Hepatocyte (in vitro differentiated cells): ENCODE measurements around the gene RGS19. TPM values are rescaled to one million over a fixed set of nuclear protein-coding genes. Genes with fewer than 3 reads are reported as not detected.

Experiments used
- DNase-seq: peaks from one replicate; pipeline ENCODE4 v3.0.0-alpha.2; 2016; ENCODE audit warnings: low spot score
- H2AFZ ChIP-seq: fragments of 200-600 bp; sonication (generic); 2 replicates; pipeline ENCODE4 v1.6.0; 2016; ENCODE audit warnings: antibody characterized with exemption, mild to moderate bottlenecking
- H3K27ac ChIP-seq: fragments of 200-600 bp; sonication (generic); 2 replicates; pipeline ENCODE4 v1.5.1; 2016; ENCODE audit warnings: mild to moderate bottlenecking
- H3K27me3 ChIP-seq: fragments of 200-600 bp; sonication (generic); 2 replicates; pipeline ENCODE4 v1.6.1; 2016
- H3K36me3 ChIP-seq: fragments of 200-600 bp; sonication (generic); replicated peaks from 2 replicates; pipeline ENCODE4 v1.5.1; 2016; ENCODE audit warnings: low read depth; ENCODE audit not compliant: insufficient read depth
- H3K4me1 ChIP-seq: fragments of 200-600 bp; sonication (generic); 2 replicates; pipeline ENCODE4 v1.5.1; 2016; ENCODE audit warnings: mild to moderate bottlenecking, moderate library complexity; ENCODE audit not compliant: insufficient read depth
- H3K4me2 ChIP-seq: fragments of 200-600 bp; sonication (generic); 2 replicates; pipeline ENCODE4 v1.6.0; 2016
- H3K4me3 ChIP-seq: fragments of 200-600 bp; sonication (generic); 2 replicates; pipeline ENCODE4 v1.5.1; 2016; ENCODE audit warnings: mild to moderate bottlenecking
- H3K79me2 ChIP-seq: fragments of 200-600 bp; sonication (generic); 2 replicates; pipeline ENCODE4 v1.6.0; 2017; ENCODE audit warnings: mild to moderate bottlenecking
- H3K9me2 ChIP-seq: fragments of 200-600 bp; sonication (generic); replicated peaks from 2 replicates; pipeline ENCODE4 v1.6.0; 2017; ENCODE audit warnings: mild to moderate bottlenecking; ENCODE audit not compliant: insufficient read depth
- H3K9me3 ChIP-seq: fragments of 200-600 bp; sonication (generic); 2 replicates; pipeline ENCODE4 v1.5.1; 2016; ENCODE audit warnings: low read depth, mild to moderate bottlenecking
- H4K20me1 ChIP-seq: fragments of 200-600 bp; sonication (generic); 2 replicates; pipeline ENCODE4 v1.6.0; 2016; ENCODE audit warnings: mild to moderate bottlenecking; ENCODE audit not compliant: insufficient read depth, poor library complexity, severe bottlenecking
- EZH2 ChIP-seq: fragments of 200-600 bp; sonication (generic); IDR thresholded peaks from 2 replicates; pipeline ENCODE4 v1.6.1; 2016; ENCODE audit warnings: antibody characterized with exemption, mild to moderate bottlenecking, borderline replicate concordance
- EZH2phosphoT487 ChIP-seq: fragments of 200-600 bp; sonication (generic); IDR thresholded peaks from one replicate; pipeline ENCODE4 v1.6.1; 2018; ENCODE audit warnings: antibody characterized with exemption, mild to moderate bottlenecking, low read depth, moderate library complexity; ENCODE audit not compliant: unreplicated experiment, severe bottlenecking
- WGBS: methylation state at CpG from one replicate; pipeline ENCODE4 v1.1.6; 2016; ENCODE audit warnings: low lambda C conversion rate; ENCODE audit errors: missing lambda C conversion rate; 5-methylcytosine and 5-hydroxymethylcytosine counted together
- polyA plus RNA-seq: library from polyadenylated mRNA; unstranded; fragments of >200 nt; fragmentation: Nextera tagmentation; extraction: Ambion mirVana; gene quantifications from 2 replicates; pipeline ENCODE4 v1.2.1, GENCODE V29; 2016
- total RNA-seq: library from RNA; depleted of rRNA; stranded (reverse); fragments of >200 nt; gene quantifications from 2 replicates; pipeline ENCODE4 v1.2.3, GENCODE V29; 2014
- TF ChIP-seq, protein P1 (sequence below): fragments of 200-600 bp; sonication (generic); IDR thresholded peaks from 2 replicates; pipeline ENCODE4 v1.5.1; 2016; ENCODE audit warnings: antibody characterized with exemption, mild to moderate bottlenecking; ENCODE audit not compliant: poor library complexity

The RGS19 gene
- total and polyA plus RNA-seq, 2 experiments from 2014 or later: 8.8 to 10.9 TPM

DNA sequence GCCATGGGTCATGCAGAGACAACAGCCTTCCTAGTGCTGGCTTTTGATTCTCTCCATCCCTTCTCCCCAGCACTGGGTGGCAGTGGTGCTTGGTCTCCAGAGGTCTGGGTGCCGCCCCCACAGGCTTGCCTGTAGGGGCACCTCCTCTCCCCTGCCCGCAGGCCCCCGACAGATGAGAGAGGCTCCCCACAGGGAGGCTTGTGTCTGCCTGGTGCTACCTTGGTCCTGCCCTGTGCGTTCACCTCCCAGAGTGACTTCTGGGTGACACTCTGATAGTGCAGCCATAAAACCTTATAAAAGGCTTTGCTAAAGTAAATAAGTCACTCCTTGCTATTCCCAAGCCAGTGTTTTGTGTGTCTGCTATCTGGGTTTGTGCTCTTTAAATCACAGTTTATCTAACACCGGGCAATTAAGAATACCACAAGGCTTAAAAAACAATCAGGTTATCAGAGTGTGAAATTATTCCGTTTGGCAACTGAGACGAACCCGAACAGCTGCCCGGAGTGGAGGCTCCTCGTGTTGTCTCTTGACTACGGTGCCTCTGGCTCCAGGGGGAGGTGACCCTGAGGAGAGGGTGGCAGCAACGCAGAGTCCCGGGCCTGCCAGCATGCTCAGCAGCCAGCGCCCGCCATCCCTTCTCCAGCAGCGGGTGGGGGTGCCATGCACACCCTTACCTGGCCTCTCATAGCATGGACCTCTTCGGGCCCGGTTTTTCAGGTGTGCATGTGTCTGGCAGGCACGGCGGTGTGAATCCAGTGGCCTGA, 48.8 kb downstream of the RGS19 start:
- H3K27me3 ChIP-seq: no peaks in the 10 kb centered on the region
- DNase-seq: peak; percentile 54
- H3K9me3 ChIP-seq: no peaks in the 10 kb centered on the region
- H3K4me2 ChIP-seq: no peak overlapping the region
- no peak overlapping the region for H3K4me3 ChIP-seq
- H4K20me1 ChIP-seq: peaks cover 20% of the 10 kb centered on the region
- no peak overlapping the region for H3K27ac ChIP-seq
- no peaks in the 10 kb centered on the region for H3K4me1 ChIP-seq
- peak overlapping the region; percentile 43 for H2AFZ ChIP-seq
- no peaks in the 10 kb centered on the region for H3K36me3 ChIP-seq
- no peaks in the 10 kb centered on the region for H3K79me2 ChIP-seq
- no peaks in the 10 kb centered on the region for H3K9me2 ChIP-seq
- TF ChIP-seq EZH2phosphoT487: peak; percentile 100
- TF ChIP-seq, protein P1, sequence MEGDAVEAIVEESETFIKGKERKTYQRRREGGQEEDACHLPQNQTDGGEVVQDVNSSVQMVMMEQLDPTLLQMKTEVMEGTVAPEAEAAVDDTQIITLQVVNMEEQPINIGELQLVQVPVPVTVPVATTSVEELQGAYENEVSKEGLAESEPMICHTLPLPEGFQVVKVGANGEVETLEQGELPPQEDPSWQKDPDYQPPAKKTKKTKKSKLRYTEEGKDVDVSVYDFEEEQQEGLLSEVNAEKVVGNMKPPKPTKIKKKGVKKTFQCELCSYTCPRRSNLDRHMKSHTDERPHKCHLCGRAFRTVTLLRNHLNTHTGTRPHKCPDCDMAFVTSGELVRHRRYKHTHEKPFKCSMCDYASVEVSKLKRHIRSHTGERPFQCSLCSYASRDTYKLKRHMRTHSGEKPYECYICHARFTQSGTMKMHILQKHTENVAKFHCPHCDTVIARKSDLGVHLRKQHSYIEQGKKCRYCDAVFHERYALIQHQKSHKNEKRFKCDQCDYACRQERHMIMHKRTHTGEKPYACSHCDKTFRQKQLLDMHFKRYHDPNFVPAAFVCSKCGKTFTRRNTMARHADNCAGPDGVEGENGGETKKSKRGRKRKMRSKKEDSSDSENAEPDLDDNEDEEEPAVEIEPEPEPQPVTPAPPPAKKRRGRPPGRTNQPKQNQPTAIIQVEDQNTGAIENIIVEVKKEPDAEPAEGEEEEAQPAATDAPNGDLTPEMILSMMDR: no peak
- WGBS: 68% methylated on average over 20 of the region's 20 CpGs

DNA sequence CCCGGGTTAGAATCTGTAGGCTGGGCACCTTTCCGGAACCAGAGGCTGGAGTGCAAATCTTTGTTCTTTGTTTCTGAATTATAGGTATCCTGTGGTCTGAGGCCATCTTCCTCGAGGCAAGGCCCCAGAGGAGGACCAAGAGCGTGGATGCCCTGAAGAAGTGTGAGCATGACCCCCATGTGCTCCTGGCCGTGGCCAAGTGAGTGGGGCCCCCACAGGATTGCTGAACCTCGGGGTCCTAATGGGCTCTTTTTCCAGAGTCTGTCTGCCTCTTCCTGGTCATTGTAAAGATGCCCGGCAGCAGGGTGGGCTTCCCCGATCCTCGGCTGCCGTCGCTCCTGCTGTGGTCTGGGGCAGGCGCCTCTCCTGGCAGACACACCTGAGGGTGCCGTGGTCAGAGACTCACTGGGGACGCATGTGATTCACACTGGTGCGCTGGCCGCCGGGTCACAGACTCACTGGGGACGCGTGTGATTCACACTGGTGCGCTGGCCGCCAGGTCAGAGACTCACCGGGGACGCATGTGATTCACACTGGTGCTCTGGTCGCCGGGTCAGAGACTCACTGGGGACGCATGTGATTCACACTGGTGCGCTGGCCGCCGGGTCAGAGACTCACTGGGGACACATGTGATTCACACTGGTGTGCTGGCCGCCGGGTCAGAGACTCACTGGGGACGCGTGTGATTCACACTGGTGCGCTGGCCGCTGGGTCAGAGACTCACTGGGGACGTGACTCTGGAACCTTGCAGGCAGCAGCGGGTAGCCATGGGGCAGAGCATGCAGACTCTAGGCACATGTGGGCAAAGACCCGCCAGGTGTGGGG, 49.8 kb downstream of the RGS19 start:
- TF ChIP-seq EZH2phosphoT487 (no peak), EZH2 (no peak)
- TF ChIP-seq, protein P1: no peak
- H3K36me3 ChIP-seq: no peaks in the 10 kb centered on the region
- no peak for DNase-seq
- no peak overlapping the region for H3K4me2 ChIP-seq
- H4K20me1 ChIP-seq: peaks cover 24% of the 10 kb centered on the region
- H2AFZ ChIP-seq: no peak overlapping the region
- no peak overlapping the region for H3K27ac ChIP-seq
- no peak overlapping the region for H3K4me3 ChIP-seq
- H3K79me2 ChIP-seq: no peaks in the 10 kb centered on the region
- H3K27me3 ChIP-seq: no peaks in the 10 kb centered on the region
- peaks cover 3% of the 10 kb centered on the region for H3K4me1 ChIP-seq
- H3K9me2 ChIP-seq: no peaks in the 10 kb centered on the region
- WGBS: 96% methylated on average over 37 of the region's 38 CpGs
- H3K9me3 ChIP-seq: no peaks in the 10 kb centered on the region

DNA sequence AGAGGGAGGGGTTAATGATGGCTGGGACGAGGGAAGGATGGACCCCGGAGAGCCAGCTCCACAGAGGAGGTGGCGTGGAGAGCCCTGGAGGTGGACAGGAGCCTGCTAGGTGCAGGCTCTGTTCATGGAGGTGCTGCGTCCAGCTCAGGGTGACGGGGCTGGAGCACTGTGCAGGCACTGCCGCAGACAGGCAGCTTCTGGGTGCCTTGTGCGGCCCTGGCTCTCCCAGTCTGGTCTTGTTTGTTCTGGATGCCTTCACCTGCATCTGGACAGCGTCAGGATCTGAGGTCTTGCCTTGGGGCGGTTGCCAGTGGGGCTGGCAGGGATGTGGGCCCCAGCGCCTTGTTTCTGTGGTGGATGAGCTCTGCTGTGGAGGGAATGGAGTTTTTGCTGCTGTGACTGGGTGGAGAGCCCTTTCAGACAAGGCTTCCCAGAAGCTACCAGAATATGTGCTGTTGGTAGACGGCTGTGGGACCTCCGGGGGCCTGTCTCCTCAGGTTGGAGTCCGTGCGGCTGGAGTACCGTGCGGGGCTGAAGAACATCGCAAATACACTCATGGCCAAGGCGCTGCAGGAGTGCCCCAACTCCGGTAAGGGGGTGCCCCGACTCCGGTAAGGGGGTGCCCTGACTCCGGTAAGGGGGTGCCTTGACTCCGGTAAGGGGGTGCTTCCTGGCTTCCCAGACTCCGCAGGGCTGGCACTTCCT, 51.2 kb downstream of the RGS19 start:
- Histone ChIP-seq H3K27me3 (no peaks in the 10 kb centered on the region), H3K27ac (no peak overlapping the region), H3K9me3 (no peaks in the 10 kb centered on the region), H2AFZ (no peak overlapping the region), H3K9me2 (no peaks in the 10 kb centered on the region), H3K4me3 (no peak overlapping the region), H4K20me1 (peaks cover 23% of the 10 kb centered on the region), H3K4me2 (no peak overlapping the region), H3K4me1 (peaks cover 5% of the 10 kb centered on the region), H3K79me2 (no peaks in the 10 kb centered on the region), H3K36me3 (no peaks in the 10 kb centered on the region)
- 77% methylated on average over 24 of the region's 24 CpGs for WGBS
- no peak for DNase-seq
- TF ChIP-seq EZH2phosphoT487 (no peak), EZH2 (no peak)
- TF ChIP-seq, protein P1: no peak
